ENCODE measurements around the gene ARHGAP5.

Gene ARHGAP5, protein sequence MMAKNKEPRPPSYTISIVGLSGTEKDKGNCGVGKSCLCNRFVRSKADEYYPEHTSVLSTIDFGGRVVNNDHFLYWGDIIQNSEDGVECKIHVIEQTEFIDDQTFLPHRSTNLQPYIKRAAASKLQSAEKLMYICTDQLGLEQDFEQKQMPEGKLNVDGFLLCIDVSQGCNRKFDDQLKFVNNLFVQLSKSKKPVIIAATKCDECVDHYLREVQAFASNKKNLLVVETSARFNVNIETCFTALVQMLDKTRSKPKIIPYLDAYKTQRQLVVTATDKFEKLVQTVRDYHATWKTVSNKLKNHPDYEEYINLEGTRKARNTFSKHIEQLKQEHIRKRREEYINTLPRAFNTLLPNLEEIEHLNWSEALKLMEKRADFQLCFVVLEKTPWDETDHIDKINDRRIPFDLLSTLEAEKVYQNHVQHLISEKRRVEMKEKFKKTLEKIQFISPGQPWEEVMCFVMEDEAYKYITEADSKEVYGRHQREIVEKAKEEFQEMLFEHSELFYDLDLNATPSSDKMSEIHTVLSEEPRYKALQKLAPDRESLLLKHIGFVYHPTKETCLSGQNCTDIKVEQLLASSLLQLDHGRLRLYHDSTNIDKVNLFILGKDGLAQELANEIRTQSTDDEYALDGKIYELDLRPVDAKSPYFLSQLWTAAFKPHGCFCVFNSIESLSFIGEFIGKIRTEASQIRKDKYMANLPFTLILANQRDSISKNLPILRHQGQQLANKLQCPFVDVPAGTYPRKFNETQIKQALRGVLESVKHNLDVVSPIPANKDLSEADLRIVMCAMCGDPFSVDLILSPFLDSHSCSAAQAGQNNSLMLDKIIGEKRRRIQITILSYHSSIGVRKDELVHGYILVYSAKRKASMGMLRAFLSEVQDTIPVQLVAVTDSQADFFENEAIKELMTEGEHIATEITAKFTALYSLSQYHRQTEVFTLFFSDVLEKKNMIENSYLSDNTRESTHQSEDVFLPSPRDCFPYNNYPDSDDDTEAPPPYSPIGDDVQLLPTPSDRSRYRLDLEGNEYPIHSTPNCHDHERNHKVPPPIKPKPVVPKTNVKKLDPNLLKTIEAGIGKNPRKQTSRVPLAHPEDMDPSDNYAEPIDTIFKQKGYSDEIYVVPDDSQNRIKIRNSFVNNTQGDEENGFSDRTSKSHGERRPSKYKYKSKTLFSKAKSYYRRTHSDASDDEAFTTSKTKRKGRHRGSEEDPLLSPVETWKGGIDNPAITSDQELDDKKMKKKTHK (N-terminal part only)

GRCh38 chr14:32077081-32078022, at the start of gene ARHGAP5:
Gene ARHGAP5, plus strand, starts transcription at chr14:32077304. Its CDS starts 13,366 bp downstream, at chr14:32090670.
- no peak for DNase-seq

DNA sequence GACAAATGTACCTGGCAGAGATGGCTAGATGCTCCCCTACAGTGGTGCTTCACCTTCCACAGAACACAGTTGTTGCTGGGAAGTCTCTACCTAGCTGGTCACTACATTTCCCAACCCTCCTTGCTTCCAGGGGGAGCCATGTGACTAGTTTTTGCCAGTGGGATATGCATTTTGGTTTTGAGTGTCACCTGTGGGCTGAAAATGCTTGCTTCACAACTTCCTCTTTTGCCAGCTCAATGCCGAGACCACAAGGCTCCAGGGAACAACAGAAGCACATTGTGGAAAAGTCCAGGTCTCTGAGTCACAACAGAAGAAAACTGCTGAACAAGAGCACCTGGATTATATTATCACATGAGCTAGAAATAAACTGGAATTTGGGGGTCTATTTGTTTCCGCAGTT, 48.5 kb upstream of the ARHGAP5 start:
- no peak for DNase-seq

DNA sequence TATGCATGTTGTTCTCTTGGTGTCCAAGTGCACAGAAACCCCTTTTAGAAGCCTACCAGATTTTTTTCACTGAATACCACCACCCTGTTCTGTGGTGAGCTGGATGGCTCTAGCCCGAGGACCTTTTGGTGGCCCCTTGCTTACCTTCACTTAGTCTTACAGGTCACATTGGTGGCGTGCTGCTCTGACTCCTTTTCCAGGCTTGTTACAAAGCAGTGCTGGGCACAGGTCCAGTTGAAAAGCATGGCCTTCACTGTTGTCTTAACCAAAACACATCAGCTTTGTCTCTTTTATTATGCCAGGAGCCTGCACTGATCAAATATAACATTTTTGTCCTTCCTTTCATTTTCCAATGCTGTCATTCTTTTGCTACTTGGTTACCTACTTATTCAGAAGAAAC, 43.6 kb upstream of the ARHGAP5 start:
- DNase-seq: no peak

GRCh38 chr14:32038876-32039275, 38.2 kb upstream of the ARHGAP5 start:
- peak; percentile 64 for DNase-seq

- no peak for DNase-seq
These were observed 37.6 kb upstream of the ARHGAP5 start for GRCh38 chr14:32039401-32040030.

GRCh38 chr14:32043624-32044023, 33.5 kb upstream of the ARHGAP5 start:
- no peak for DNase-seq

DNA sequence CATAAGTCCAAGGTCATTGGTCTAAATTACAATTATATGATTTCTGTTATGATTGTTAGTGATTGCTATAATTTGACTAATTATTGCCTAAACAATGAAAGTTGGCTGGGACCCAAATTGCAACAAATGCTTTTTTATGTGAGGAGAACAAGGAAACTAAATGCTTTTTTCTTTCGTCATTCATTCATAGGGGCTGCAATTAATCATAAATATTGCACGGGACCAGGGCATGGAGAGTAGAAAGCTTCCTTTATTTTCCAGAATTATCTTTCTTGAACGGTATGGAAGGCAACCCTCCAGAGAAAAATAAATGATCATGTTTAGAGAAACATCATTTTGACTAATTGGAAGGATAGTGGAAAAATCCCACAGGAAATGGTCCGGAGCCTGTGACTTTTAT, 32.6 kb upstream of the ARHGAP5 start:
- no peak for DNase-seq

GRCh38 chr14:32047791-32048190, 29.3 kb upstream of the ARHGAP5 start:
- no peak for DNase-seq

DNA sequence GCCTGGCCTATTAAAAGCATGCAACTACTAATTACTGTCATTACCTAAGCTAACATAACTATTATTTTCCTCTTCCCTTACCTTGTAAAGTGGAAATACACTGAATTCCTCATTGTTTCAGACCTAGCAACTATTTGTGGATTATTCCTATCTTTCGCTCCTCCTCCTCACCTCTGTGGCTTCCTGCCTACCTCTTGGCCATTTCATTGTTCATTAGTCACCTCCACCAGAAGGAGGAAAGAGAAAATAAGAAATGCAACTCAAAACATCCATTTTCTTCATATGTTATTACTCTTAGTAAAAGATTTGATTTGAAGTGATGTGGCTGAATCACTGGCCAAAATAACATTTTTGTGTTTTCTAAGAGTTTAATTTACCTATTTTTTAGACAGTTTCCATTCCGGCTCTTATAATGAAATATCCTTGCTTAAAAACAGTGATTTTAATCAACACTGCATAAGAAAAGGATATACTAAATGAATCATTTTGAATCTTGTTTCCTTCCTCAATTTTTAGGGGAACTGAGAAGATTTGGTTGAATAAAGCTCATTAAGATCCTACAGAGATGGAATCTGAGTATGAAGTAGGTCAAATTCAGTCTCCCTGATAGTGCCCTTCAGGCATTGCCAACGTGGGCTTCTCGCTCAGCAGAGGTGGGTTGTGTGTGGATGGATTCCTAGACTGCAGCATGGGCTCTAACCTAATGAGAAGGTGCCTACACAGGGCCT, 27.6 kb upstream of the ARHGAP5 start:
- DNase-seq: no peak

DNA sequence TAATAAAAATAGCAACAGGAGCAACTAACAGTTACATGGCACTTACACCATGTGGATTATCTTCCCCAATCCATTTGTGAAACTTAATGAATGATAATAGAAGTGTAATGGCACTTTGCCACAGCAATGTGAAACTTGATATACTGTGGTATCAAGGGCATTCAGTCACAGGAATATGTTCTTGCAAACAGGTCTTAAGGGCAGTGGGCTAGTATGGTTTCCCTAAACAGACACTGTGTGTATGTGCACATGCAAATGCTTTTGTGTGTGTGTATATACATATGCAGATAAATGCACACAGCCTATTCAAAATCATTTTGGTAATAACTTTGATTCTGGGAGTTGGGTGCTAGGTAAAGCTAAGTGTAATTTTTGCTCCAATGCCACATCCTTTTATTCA, 26.2 kb upstream of the ARHGAP5 start:
- DNase-seq: peak; percentile 13

GRCh38 chr14:32054536-32054935, 22.6 kb upstream of the ARHGAP5 start:
- DNase-seq: no peak

- no peak for DNase-seq
These were observed 21.9 kb upstream of the ARHGAP5 start for GRCh38 chr14:32055175-32055574.

DNA sequence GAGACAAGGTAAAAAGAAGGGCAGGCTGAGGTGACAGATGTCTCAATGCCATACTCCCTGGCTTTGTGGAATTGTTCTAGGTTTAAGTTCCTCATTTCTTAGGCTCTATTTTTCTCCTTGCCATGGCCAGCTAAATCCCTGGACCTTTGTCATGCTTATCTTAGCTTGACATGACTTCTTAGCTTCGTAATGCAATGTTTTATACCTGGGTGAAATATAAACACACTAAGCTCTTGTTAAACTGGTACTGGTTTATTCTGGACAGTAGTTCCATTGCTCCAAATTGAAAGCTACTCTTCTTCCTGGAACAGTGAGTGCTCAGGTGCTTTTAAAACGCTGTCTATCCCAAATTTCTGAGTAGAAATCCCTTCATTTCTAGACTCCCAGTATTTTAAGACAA, 17.4 kb upstream of the ARHGAP5 start:
- DNase-seq: no peak

DNA sequence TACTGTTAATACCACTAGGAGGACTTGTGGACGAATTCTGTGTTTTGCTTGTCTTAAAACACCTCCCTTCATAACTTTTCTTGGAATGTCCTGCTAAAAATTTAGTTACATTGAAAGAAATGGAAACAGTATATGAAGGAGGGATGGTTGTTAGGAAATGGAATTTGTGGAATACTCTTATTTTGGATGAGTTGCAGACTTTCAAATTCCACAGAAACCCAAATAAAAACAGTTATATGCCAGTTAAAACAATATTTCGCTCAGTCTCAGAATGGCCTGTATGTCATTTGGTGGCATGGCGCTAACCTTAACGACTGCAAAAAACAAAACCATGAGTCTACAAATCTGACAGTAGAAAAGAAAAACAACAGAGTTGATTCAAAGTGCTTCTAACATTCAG, 12.2 kb upstream of the ARHGAP5 start:
- DNase-seq: no peak

GRCh38 chr14:32068708-32069107, 8.4 kb upstream of the ARHGAP5 start:
- DNase-seq: no peak

DNA sequence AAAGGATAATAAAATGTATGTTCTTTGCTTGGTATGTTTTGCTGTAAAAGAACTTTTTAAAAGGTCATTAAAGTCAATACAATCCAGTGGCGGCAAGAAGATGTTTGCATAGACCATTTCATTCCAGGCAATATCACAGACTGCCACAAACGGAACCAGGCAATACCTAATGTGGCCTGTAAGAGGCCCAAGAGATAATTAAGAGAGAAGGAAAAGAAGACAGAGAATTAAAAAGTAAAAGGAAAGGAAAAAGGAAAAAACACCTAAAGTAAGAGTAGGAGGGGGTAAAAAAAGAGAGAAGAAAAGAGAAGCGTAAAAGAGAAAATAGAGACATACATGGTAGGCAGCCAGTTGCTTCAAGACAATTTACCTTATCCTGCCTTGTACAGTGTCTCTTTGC, 6.8 kb upstream of the ARHGAP5 start:
- no peak for DNase-seq

DNA sequence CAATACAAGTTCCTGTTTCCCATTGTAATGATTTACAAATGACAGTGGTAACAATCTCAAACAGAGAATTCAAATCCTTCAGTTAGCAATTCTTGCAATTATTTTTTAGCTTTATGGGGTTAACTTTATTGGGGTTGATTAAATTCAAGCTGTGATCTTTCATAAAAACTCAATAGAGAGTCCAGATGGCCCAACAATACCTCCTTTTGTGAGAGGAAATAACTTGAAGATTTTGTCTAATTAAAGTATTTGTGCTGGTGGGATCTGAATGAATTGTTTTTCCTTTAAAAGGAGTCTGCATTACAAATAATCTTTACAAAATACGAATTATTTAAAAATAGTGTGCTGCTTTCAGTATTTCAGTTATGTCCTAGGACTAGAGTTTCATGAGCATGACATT, 4.4 kb upstream of the ARHGAP5 start:
- DNase-seq: no peak

GRCh38 chr14:32073537-32074189, 3.4 kb upstream of the ARHGAP5 start:
- DNase-seq: peak; percentile 23

- DNase-seq: no peak
These were observed 2.1 kb upstream of the ARHGAP5 start for GRCh38 chr14:32074887-32075572.
